Right cardiac atrium (tissue), 5 donors: ENCODE data around the gene COPA. TPM values are rescaled to one million over a fixed set of nuclear protein-coding genes. Genes with fewer than 3 reads are reported as not detected.

Source experiments
- ATAC-seq, 2 donors: fragments of 200-7000 bp; cut with Tn5 transposase; one replicate each; pipeline versions ENCODE4 v1.8.0 to v1.9.1; 2020; ENCODE audit warnings: moderate library complexity in 2 of 2, mild to moderate bottlenecking in 1 of 2
- DNase-seq, 3 donors: peaks; one replicate each; pipeline ENCODE4 v3.0.0-alpha.2; 2020
- H3K27ac ChIP-seq: one replicate; pipeline ENCODE4 v1.5.1; 2013; ENCODE audit warnings: mild to moderate bottlenecking, low read length, control low read depth, moderate library complexity
- H3K27me3 ChIP-seq: one replicate; pipeline ENCODE4 v1.6.1; 2013; ENCODE audit not compliant: control insufficient read depth, insufficient read depth
- H3K4me1 ChIP-seq: one replicate; pipeline ENCODE4 v1.6.1; 2013; ENCODE audit warnings: low read length; ENCODE audit not compliant: control insufficient read depth, insufficient read depth
- H3K4me3 ChIP-seq: one replicate; pipeline ENCODE4 v1.5.1; 2013; ENCODE audit warnings: low read length, control low read depth
- H3K9me3 ChIP-seq: one replicate; pipeline ENCODE4 v1.6.1; 2013; ENCODE audit warnings: low read length; ENCODE audit not compliant: control insufficient read depth
- WGBS: extraction: QIAGEN DNeasy Blood & Tissue Kit; methylation state at CpG from one replicate; pipeline ENCODE4 v1.1.7; 2013; 5-methylcytosine and 5-hydroxymethylcytosine counted together
- intact Hi-C, 4 donors: fragments of 100-400 bp; cut with DNase I; formaldehyde crosslinking; loops; one replicate each; pipeline versions ENCODE4 v1.11.0 to v1.14.0; 2022 to 2023
- polyA plus RNA-seq: library from polyadenylated mRNA; stranded (reverse); fragments of 200-250 nt; gene quantifications from one replicate; pipeline ENCODE4 v1.2.3, GENCODE V29; 2013
- total RNA-seq, 4 donors: library from RNA; stranded (reverse); fragmentation: NEBNext Ultra II Directional; extraction: Animal tissue kit (Norgen Biotek cat#: 25700); gene quantifications; one replicate each; pipeline ENCODE4 v1.2.1, GENCODE V29; 2021
- donor health status: healthy with polysubstance abuse.
- donor health status: DM: no; HTN: yes; CAD: no.
- donor health status: DM: no; HTN: no; CAD: no.
- donor health status: DM: no; HTN: yes; CAD: no; lungs with severe emphysema.
- donor health status: DM: yes; HTN: yes; CAD: no.

The COPA gene
- total and polyA plus RNA-seq, 5 donors = 69.1 to 140 (median 117) TPM

DNA sequence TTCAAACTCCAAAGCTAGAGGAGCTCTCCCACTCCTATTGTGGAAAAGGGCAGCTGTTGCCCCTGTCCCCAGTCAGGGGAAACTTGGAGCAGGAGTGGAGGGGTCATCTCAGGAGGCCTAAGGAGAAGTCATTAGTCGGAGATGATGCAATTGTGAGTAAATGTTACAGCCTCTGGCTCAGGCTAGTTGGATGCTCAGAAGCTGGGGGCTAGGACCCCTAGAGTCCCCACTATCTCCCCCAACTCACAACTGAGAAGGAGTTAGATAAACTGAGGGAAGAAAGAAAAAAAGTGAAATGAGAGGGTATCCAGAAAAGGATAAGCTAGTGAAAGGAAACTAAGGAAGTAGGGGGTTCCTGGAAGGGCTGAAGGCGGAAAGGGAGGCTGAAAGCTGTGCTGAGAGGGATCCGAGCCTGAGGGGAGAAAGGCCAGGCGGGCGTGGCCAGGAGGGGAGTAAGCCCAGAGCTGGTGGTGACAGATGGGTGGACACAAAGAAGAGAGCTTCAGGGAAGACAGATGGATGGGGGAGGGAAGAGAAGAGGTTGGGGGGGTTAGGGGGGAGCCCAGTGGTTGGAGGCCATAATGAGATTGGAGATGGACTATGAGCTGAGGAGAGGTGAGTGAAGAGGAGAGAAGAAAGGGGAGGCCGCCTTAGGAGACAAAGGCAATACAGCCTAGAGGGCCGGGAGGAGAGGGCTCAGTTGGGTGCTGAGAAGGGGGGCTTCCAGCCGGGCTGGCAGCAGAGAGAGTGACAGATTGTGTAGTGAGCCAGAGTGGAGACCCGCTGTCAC lies 19.3 kb upstream of the COPA start:
- WGBS = 68% methylated on average over 9 of the region's 9 CpGs
- ATAC-seq (peak in 1 of 2 donors; percentile 14), DNase-seq (no peak)
- Histone ChIP-seq H3K4me1 (no peaks in the 10 kb centered on the region), H3K27ac (no peak overlapping the region), H3K4me3 (no peak overlapping the region), H3K9me3 (no peaks in the 10 kb centered on the region), H3K27me3 (no peaks in the 10 kb centered on the region)
- intact Hi-C loops = no loop called here

DNA sequence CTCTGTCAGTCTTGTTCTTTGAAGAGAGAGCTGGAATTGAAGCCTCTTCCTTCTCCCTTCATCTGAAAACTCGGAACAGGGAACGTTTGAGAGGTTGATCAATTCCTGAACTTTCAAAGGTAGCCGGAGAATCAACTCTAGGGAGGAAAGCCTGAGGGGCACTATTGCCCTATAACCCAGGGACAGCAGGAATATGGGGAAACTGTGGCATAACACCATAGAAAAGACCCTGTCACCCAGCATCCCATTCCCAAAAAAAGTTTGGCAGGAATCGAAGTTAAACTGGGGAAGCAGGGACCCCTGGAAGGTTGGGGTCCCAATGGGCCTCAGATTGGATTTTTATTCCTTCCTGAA lies 18.7 kb upstream of the COPA start:
- no peak overlapping the region for H3K27ac ChIP-seq
- no peaks in the 10 kb centered on the region for H3K4me1 ChIP-seq
- ATAC-seq = no peak
- no peaks in the 10 kb centered on the region for H3K9me3 ChIP-seq
- H3K27me3 ChIP-seq = no peaks in the 10 kb centered on the region
- no peak overlapping the region for H3K4me3 ChIP-seq
- WGBS = 74% methylated on average over 4 of the region's 4 CpGs
- DNase-seq = no peak
- intact Hi-C loops = no loop called here

DNA sequence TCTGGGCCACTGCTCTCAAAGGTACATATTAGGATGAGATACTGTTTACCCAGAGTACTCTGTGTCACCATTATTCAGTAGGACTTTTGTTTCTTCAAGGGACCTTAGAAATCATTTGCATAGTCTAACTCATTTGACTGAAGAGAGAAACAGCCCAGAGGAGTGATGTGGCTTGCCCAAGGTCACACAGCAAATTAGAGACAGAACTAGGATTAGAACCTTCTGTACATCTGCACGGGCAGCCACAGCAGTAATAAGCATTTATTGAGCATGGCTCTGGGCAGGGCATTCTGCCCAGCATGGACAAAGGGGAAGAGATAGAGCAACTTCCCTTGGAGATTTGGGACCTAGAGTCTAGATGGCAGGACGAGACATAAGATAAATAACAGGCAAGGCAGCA lies 18.1 kb upstream of the COPA start:
- no peak for ATAC-seq
- Histone ChIP-seq H3K9me3 (no peaks in the 10 kb centered on the region), H3K4me1 (no peaks in the 10 kb centered on the region), H3K27me3 (no peaks in the 10 kb centered on the region), H3K27ac (no peak overlapping the region), H3K4me3 (no peak overlapping the region)
- intact Hi-C loops = no loop called here
- no peak for DNase-seq
- WGBS = 64% methylated on average over 2 of the region's 2 CpGs

DNA sequence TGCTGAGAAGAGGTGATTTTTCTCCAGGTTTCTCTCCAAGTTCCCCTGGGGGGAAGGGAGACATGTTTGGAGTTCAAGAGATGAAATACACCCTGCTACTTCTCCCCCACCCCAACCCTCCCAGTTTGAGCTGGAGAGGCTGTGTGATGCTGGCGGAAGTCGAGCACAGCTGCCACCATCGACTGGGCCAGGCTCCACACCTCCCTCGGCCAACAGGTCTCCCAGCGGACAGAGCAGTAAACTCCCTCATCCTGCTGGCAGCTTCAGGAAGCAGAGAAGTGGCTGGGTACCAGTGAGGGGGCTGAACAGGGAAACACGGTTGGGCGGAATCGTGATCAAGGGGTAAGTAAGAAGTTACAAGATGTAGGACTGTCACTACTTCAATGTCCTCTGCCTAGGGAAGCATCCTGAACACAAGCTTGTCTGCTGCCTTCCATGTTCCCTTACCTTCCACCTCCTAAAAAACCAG lies 17.2 kb upstream of the COPA start:
- H3K27ac ChIP-seq = no peak overlapping the region
- ATAC-seq = peak in 1 of 2 donors; percentile 33
- intact Hi-C loops = no loop called here

DNA sequence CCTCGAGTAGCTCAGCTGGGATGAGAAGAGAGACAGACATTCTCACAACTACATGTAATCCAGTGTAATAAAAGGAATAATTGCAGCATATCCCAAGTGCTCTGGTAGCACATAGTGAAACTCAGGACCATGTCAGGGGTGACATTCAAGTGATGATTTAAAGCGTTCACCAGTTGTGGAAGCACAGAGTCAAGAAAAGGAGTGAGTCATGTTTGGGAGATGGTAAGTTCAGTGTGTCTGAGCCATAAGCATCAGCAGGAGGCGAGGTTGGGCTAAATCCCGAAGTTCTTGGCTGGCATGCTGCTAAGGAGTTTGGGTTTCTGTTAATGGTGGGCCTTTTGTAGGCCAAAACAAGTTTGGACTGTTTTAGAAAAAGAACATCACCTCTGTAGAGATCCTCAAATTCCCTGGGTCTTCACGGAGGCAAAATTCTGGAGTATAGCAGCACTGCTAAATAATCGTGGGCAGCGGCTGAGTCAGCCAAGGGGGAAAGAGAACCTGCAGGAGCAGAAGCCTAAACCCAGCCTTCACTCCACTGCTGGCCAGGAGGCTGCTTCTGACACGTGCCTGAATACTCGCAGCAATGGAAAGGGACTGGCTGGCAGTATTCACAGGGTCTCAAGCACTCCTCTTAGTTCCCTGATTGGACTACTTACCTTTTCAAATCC lies 16.6 kb upstream of the COPA start:
- Histone ChIP-seq H3K27ac (no peak overlapping the region), H3K27me3 (no peaks in the 10 kb centered on the region), H3K4me3 (no peak overlapping the region), H3K9me3 (no peaks in the 10 kb centered on the region), H3K4me1 (no peaks in the 10 kb centered on the region)
- WGBS = 81% methylated on average over 9 of the region's 9 CpGs
- no peak for DNase-seq
- no peak for ATAC-seq
- intact Hi-C loops = no loop called here

More for the DNA sequence above, 17.2 kb upstream of the COPA start:
- DNase-seq = no peak
- Histone ChIP-seq H3K4me1 (no peaks in the 10 kb centered on the region), H3K4me3 (no peak overlapping the region), H3K9me3 (no peaks in the 10 kb centered on the region), H3K27me3 (no peaks in the 10 kb centered on the region)
- 74% methylated on average over 8 of the region's 8 CpGs for WGBS

DNA sequence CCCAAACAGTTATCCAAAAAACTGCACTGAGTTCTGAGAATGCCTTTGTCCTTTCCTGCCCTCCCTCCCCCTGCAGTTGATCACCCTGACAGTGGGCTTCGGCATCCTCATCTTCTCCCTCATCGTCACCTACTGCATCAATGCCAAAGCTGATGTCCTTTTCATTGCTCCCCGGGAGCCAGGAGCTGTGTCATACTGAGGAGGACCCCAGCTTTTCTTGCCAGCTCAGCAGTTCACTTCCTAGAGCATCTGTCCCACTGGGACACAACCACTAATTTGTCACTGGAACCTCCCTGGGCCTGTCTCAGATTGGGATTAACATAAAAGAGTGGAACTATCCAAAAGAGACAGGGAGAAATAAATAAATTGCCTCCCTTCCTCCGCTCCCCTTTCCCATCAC lies 15.0 kb upstream of the COPA start:
- Histone ChIP-seq H3K9me3 (no peaks in the 10 kb centered on the region), H3K27ac (no peak overlapping the region), H3K4me3 (no peak overlapping the region), H3K4me1 (no peaks in the 10 kb centered on the region), H3K27me3 (no peaks in the 10 kb centered on the region)
- 74% methylated on average over 4 of the region's 4 CpGs for WGBS
- DNase-seq = no peak
- intact Hi-C loops = no loop called here
- ATAC-seq = no peak

DNA sequence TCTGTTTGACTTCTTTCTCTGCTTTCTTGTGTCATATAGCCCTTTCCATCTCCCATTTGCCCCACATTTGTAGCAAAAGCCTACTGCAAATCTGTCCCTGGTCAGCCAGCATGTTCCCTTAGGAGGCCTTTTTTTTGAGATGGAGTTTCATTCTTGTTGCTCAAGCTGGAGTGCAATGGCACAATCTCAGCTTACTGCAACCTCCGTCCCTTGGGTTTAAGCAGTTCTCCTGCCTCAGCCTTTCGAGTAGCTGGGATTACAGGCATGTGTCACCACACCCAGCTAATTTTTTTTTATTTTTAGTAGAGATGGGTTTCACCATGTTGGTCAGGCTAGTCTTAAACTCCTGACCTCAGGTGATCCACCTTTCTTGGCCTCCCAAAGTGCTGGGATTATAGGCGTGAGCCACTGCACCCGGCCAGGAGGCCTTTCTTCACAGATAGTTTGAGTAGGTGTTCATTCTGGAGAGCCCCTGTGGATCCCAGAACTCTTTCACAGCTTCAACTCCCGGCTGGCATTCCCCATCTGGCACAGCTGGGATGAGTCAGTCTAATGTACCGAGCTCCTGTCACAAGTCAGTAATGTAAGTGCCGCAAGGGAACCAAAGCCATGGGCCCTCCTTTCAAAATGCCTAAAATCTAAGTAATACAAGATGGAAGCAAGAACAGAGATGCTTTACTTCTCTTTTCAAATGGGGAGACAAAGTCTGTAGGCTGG lies 14.4 kb upstream of the COPA start:
- Histone ChIP-seq H3K4me3 (no peak overlapping the region), H3K27ac (no peak overlapping the region), H3K27me3 (no peaks in the 10 kb centered on the region), H3K9me3 (no peaks in the 10 kb centered on the region), H3K4me1 (no peaks in the 10 kb centered on the region)
- intact Hi-C loops = no loop called here
- DNase-seq = no peak
- ATAC-seq = no peak
- 84% methylated on average over 7 of the region's 7 CpGs for WGBS

DNA sequence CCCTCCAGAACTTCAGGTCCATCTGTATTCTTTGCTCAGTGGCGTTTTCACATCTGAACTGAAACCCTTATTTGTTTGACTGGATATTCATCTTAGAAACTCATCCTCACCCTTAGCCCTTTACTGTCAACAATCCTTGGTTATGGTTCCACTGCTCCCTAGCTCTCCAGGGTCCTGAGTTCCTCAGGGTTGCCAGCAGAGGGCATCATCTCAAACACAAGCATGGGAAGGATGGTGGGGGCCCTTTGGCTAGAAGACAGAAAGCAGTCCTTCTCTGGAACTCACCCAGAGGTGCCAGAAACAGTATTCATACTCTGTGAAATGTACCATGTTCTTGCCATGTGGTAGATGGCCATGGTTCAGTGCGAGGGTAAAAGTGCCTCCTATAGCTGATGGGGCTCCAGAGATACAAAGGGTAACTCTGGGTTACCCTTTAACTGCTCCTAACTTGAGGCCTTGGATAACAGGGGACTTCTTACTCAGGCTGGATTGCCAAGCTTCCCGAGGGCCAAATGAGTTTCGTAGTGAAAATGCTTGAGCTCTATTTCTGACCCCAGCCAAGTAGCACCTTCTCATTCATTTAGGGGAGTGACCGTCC lies 11.4 kb upstream of the COPA start:
- WGBS = 77% methylated on average over 5 of the region's 5 CpGs
- intact Hi-C loops = no loop called here
- Histone ChIP-seq H3K27ac (no peak overlapping the region), H3K27me3 (no peaks in the 10 kb centered on the region), H3K9me3 (no peaks in the 10 kb centered on the region), H3K4me3 (no peak overlapping the region), H3K4me1 (no peaks in the 10 kb centered on the region)
- DNase-seq (no peak), ATAC-seq (no peak)

DNA sequence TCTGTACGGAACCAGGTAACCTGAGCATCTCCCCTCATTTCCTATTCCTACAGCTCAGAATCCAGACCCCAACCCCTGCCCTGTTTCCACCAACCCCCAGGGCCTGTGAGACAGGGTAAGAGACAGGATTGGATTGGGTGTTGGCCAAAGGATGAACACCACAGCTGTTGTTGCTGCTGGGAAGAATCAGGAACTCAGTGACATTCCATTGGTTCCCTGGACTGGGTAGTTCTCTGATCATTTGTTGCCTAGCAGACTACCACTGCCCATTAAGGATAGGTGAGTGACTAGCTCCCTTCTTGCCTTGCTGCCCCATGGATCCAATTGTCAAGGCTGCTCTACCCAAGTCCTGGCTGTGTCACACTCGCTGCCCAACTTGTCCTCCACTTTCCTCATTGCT lies 10.2 kb upstream of the COPA start:
- H3K27ac ChIP-seq = no peak overlapping the region
- no peak overlapping the region for H3K4me3 ChIP-seq
- DNase-seq (no peak), ATAC-seq (no peak)
- 96% methylated on average over 2 of the region's 2 CpGs for WGBS
- H3K27me3 ChIP-seq = no peaks in the 10 kb centered on the region
- H3K9me3 ChIP-seq = no peaks in the 10 kb centered on the region
- H3K4me1 ChIP-seq = no peaks in the 10 kb centered on the region
- intact Hi-C loops = no loop called here

DNA sequence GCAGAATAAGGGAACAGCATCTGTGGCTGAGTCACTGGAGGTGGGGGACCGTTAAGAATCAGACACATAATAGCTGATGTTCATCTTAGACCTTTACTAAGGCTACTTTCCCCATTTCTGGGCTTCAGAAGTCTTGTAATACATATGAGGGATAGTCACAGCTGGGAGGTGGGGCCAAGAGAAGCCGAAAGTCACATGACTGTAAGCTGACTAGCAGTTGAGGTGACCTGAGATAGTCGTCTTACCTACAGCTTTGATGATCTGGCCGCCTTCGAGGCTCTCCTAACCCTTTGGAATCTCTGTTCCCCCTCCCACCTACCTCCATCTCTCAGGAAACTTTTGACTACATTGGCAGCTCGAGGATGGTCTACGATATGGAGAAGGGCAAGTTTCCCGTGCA lies 9.5 kb upstream of the COPA start:
- no peaks in the 10 kb centered on the region for H3K27me3 ChIP-seq

DNA sequence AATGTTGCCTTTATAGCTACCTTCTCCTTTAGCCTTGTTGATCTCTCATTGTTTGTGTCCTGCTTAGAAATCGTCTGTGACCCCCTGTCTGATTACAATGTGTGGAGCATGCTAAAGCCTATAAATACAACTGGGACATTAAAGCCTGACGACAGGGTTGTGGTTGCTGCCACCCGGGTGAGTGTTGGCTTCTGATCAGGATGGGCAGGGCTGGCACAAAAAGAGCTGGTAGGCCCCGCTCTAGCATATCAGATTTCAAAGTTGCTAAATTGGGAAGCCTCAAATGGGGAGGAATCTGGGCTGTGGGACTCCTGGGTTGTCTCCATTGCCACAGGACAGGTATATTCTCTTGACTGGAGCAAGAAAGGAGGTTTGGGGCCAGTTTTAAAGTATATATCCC lies 8.6 kb upstream of the COPA start:
- H3K9me3 ChIP-seq = no peaks in the 10 kb centered on the region
- peak in 1 of 3 donors; percentile 65 for DNase-seq
- H3K27ac ChIP-seq = peak overlapping the region; percentile 89
- intact Hi-C loops = no loop called here
- no peaks in the 10 kb centered on the region for H3K4me1 ChIP-seq
- WGBS = 64% methylated on average over 4 of the region's 4 CpGs
- H3K4me3 ChIP-seq = no peak overlapping the region
- no peaks in the 10 kb centered on the region for H3K27me3 ChIP-seq
- peak; percentile 58 to 67 for ATAC-seq

More for the DNA sequence above, 9.5 kb upstream of the COPA start:
- H3K27ac ChIP-seq = no peak overlapping the region
- ATAC-seq (no peak), DNase-seq (no peak)
- no peak overlapping the region for H3K4me3 ChIP-seq
- H3K9me3 ChIP-seq = no peaks in the 10 kb centered on the region
- H3K4me1 ChIP-seq = no peaks in the 10 kb centered on the region
- intact Hi-C loops = no loop called here
- 90% methylated on average over 8 of the region's 8 CpGs for WGBS
